NCI-H1436 (cell line): ENCODE data around the gene MYBPC2.
"Not testable (repeated sequence)": the region's sequence is repeated elsewhere in the genome, so short reads cannot be mapped to it uniquely, and the experiment has no call there.

ENCODE experiments used
- DNase-seq: peaks from one replicate; lab custom pipeline; 2025; lab: John Stamatoyannopoulos, UW

MYBPC2 gene

DNA sequence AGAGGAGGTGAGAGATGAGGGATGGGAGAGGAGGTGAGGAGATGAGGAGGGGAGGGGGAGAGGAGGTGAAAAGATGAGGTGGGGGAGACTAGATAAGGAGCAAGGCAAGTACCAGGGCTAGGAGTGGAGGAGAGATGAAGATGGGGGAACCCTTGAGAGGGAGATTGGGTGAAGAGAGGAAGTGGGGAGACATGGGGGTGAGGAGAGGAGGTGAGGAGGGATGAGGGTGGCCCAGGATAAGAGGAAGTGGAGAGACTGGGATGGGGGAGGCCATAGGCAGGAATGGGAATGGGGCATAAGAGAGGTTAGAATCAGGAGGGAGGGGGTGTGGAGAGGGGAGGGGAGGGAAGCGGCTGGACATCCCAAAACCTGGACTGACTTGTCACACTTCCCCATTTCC is 26.9 kb downstream of the MYBPC2 start:
- no peak for DNase-seq

DNA sequence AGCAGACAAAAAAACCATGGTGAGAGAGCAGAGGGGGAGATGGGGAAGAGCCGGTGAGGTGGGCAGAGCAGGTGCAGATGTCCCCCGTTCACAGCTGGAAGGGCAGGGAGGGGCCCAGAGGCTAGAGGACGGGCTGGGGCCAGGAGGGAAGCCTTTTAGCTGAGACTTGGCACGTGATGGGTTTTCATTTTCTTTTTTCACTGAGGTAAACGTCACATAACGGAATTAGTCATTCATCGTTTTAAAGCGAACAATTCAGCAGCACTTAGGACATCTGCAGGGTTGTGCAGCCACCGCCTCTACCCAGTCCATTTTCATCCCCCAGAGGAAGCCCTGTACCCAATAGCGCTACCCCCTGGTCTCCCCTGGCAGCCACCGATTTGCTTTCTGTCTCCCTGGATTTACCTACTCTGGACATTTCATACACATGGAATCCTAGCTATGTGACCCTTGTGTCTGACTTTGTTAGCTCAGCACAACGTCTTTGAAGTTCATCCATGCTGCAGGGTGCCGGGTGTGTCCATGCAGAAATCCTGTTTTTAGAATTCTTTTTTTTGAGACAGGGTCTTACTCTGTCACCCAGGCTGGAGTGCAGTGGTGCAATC is 27.6 kb downstream of the MYBPC2 start:
- no peak for DNase-seq

- peak; percentile 75 for DNase-seq
Observed at GRCh38 chr19:50461066-50461875, 28.6 kb downstream of the MYBPC2 start.

DNA sequence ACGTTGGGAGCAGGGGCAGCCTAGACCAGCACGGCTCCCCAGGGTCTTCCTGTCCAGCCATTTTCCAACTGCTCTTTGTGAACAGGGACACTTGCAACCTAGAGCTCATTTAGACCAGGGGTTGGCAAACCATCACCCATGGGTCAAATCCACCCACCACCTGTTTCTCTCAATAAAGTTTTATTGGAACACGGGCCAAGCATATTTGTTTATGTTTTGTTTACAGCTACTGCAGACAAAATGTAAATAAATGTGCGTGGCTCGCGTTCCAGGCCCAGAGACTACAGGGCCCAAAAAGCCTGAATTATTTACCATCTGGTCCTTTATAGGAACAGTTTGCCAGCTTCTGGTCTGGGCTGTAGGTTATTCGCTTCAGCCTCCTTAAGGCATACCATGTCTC is 30.3 kb downstream of the MYBPC2 start:
- DNase-seq, result no peak

GRCh38 chr19:50464348-50464747 is 31.7 kb downstream of the MYBPC2 start:
- no peak for DNase-seq

GRCh38 chr19:50465000-50465399 is 32.3 kb downstream of the MYBPC2 start:
- no peak for DNase-seq

DNA sequence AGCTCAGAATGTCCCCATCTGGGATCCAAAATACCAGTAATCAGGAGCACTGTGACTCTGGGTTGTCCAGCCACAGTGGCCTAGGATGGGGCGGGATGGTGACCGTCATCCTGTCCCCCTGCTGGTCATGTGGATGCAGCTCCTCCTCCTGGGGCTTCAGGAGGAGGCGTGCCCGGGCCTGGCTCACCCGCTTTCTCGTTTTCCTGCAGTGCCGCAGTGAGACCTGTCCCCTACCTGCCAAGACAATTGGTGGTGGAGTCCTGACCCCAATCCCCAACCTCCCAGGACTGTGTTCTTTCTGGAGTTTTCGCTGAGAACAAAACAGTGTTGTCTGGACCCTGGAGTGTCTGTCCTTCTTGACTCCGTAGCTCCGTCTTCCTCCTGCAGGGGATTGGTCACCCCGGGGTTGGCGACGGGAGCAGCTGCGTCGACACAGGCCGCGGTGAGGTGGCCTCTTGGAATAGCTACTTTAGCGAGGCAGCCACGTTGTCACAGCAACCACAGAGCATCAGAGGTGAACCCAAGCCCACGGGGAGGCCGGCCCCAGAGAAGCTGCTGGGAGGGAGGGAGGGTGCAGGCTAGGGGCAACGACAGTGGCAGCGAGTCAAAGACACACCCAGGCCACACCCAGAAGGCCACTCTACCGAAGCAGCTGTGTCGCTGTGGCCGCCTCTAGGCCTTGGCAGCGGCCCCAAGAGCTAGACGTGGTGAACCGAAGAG is 33.5 kb downstream of the MYBPC2 start:
- peak; percentile 7 for DNase-seq

- no peak for DNase-seq
Observed at GRCh38 chr19:50466706-50467039, 34.0 kb downstream of the MYBPC2 start.

GRCh38 chr19:50467566-50467965 is 34.9 kb downstream of the MYBPC2 start:
- DNase-seq, result no peak

DNA sequence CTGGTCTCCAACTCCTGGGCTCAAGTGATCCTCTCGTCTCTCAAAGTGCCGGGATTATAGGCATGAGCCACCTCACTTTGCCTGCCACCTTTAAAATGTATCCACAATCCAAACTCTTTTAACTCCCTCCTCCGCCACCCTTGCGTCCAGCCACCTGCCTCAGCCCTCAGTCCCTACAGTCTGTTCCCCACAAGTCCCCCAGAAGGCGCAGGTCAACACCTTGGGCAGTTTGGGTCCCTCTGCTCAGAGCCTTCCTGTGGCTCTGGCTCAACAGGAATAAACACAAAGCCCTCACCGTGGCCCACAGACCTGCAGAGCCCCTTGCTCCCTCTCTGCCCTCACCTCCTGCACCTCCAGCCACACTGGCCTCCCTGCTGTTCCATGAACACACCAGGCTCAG is 36.1 kb downstream of the MYBPC2 start:
- DNase-seq, result no peak

DNA sequence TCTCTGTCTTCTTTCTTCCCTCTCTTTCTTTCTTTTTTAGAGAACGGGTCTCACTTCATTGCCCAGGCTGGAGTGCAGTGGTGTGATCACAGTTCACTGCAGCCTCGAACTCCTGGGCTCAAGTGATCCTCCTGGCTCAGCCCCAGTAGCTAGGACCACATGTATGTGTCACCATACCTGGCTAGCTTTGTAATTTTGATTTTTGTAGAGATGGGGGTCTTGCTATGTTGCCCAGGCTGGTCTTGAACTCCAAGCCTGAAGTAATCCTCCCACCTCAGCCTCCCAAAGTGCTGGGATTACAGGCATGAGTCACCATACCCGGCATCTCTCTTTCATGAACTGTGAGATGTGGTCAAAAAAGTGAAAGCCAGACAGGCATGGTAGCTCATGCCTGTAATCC is 40.6 kb downstream of the MYBPC2 start:
- not testable (repeated sequence) for DNase-seq

GRCh38 chr19:50475101-50475568 is 42.4 kb downstream of the MYBPC2 start:
- no peak for DNase-seq

DNA sequence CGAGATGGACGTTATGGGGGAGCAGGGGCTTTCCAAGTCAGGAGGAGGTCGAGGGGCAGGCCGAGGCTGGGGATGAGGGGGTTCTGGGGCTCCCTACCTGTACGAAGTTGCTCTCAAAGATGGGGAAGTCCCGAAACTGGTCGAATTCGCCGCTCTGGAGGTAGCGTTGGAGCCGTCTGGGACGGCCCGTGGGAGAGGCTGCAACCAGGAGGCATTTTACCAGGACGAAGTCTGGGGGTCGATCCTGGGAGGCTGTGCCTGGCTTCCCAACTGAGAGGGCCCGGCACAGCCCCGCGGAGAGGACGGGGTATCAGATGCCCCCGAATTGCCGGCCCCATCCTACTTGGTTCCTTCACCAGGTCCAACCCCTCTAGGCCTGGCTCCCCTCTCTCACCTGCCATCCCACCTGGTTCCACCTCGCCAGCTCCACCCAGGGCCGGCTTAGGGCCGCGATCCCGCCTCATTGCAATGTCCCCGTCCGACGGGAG is 43.1 kb downstream of the MYBPC2 start:
- no peak for DNase-seq

- peak; percentile 96 for DNase-seq
Observed at GRCh38 chr19:50476224-50476906, 43.7 kb downstream of the MYBPC2 start, which contains the start of the genes EMC10 and GARIN5A. EMC10 (plus strand) TSS chr19:50476507; CDS start chr19:50476545, 38 bp downstream. GARIN5A (minus strand) TSS chr19:50476848; CDS start chr19:50476388, 460 bp downstream.

DNA sequence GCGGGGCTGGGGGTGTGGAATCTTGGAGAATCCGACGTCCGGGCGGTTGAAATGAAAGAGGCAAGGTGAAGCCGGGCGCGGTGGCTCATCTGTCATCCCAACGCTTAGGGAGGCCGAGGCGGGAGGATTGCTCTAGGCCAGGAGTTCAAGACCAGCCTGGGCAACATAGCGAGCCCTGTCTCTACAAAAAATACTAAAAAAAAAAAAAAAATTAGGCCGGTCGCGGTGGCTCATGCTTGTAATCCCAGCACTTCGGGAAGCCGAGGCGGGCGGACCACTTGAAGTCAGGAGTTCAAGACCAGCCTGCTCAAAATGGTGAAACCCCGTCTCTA is 44.2 kb downstream of the MYBPC2 start:
- no peak for DNase-seq

GRCh38 chr19:50477751-50478515 is 45.2 kb downstream of the MYBPC2 start:
- DNase-seq, result no peak

DNA sequence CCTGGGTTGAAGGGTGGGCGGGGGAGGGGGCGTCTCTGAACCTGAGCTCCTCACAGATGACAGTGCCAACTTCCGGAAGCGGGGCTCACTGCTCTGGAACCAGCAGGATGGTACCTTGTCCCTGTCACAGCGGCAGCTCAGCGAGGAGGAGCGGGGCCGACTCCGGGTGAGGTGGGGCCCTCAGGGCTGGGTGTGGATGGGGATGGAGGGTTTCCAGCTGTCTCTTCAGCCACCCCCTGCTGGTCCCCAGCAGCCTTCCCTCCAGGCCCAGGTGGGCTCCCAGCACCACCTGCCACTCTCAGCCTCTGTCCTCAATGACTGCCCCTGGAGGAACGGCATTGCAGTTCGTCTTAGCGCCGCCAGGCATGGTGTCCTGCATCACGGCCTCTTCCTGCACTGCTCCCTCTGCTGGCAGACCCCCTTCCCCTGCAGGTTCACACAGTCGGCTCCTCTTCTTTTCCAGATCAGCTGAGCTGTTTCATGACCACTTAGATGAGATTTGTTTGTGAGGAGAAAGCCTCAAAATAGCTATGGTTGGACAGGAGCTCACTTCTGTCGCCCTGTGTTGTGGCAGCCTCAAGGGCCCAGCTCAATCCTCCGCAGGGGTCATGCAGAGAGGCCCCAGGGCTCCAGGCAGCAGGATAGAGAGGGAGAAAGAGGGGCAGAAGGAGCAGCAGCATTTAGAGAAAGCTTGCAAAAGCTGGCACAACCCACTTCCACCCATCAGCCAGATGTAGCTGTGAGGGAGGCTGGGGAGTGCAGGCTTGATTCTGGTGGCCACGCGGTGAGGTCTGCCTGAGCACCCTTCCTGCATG is 46.4 kb downstream of the MYBPC2 start:
- no peak for DNase-seq

GRCh38 chr19:50479761-50480251 is 47.1 kb downstream of the MYBPC2 start:
- DNase-seq, result no peak

- DNase-seq, result no peak
Observed at GRCh38 chr19:50480281-50481111, 47.8 kb downstream of the MYBPC2 start.
